NT2/D1 (cell line): ENCODE data around the gene GULP1.
"Not testable (repeated sequence)": the region's sequence is repeated elsewhere in the genome, so short reads cannot be mapped to it uniquely, and the experiment has no call there.

ENCODE experiments used
- SUZ12 ChIP-seq: IDR thresholded peaks from 2 replicates; pipeline ENCODE4 v1.6.1; 2011; ENCODE audit not compliant: insufficient read length, insufficient read depth; ENCODE audit errors: extremely low read depth
- YY1 ChIP-seq: IDR thresholded peaks from 2 replicates; pipeline ENCODE4 v1.6.1; 2011; ENCODE audit not compliant: insufficient read length, insufficient read depth
- ZNF274 ChIP-seq: IDR thresholded peaks from 2 replicates; pipeline ENCODE4 v1.6.1; 2011; ENCODE audit warnings: mild to moderate bottlenecking, low read depth, low read length

DNA sequence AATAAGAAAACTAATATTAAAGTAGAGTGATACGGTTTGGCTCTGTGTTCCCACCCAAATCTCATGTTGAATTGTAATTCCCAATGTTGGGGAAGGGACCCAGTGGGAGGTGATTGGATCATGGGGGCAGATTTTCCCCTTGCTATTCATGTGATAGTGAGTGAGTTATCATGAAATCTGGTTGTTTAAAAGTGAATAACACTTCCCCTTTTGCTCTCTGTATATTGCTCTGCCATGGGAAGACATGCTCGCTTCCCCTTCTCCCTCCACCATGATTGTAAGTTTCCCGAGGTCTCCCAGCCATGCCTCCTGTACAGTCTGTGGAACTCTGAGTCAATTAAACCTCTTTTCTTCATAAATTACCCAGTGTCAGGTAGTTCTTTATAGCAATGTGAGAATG, 7.4 kb upstream of the GULP1 start:
- not testable (repeated sequence) for TF ChIP-seq SUZ12, YY1, ZNF274
